Ishikawa (cell line): ENCODE measurements around the gene CCDC88C.

Experiments
- NFIC ChIP-seq: IDR thresholded peaks from 2 replicates; pipeline ENCODE4 v1.6.1; 2012
- RAD21 ChIP-seq: IDR thresholded peaks from 2 replicates; pipeline ENCODE4 v1.6.1; 2012; ENCODE audit warnings: low read depth
- REST ChIP-seq: IDR thresholded peaks from 2 replicates; pipeline ENCODE4 v1.6.1; 2012; ENCODE audit warnings: low read depth, mild to moderate bottlenecking

GRCh38 chr14:91400696-91401095 lies 16.9 kb downstream of the CCDC88C start:
- TF ChIP-seq NFIC, result no peak
- no peak for TF ChIP-seq RAD21
- TF ChIP-seq REST, result no peak
